ENCODE data around the gene IFIT1.
A peak's percentile ranks its signal among the peaks of the same experiment; 100 is the strongest.

The IFIT1 gene

GRCh38 chr10:89391907-89392756, at the start of gene IFIT1:
IFIT1 (plus strand) TSS chr10:89392623; CDS start chr10:89392713, 90 bp downstream.
- POLR2A ChIA-PET: interaction anchor here (0.6 to 1.0 kb wide), 5 partner anchors 21 to 140 kb away, joined by 3 to 11 read pairs (median 4); partner anchors contain the start of genes IFIT5 and LIPA
- no peak for TF ChIP-seq CTCF (IDR thresholded peaks at IDR 0.05; ENCODE audit: control extremely low read depth, extremely low read depth, low read depth, missing control alignments)
- CTCF ChIA-PET: interaction anchor here (0.7 to 3.1 kb wide), 9 partner anchors 8 to 175 kb away, joined by 3 to 17 read pairs (median 3); partner anchors contain the start of gene IFIT5
- peak; percentile 59 for DNase-seq (ENCODE audit: extremely low spot score)

- CTCF ChIA-PET: interaction anchor here (1.2 to 1.4 kb wide), 2 partner anchors 8 to 73 kb away, joined by 3 read pairs; no protein-coding TSS in a partner anchor
- POLR2A ChIA-PET: interaction anchor here (0.9 kb wide), 1 partner anchor 15 kb away, joined by 3 read pairs; the partner anchor contains the start of gene IFIT3
These were observed 49.2 kb upstream of the IFIT1 start for GRCh38 chr10:89343089-89343767.

GRCh38 chr10:89344156-89344555, 48.3 kb upstream of the IFIT1 start:
- CTCF ChIA-PET: interaction anchor here (1.2 kb wide), 1 partner anchor 9 kb away, joined by 3 read pairs; no protein-coding TSS in a partner anchor
- POLR2A ChIA-PET: no interaction called here
- TF ChIP-seq CTCF (IDR thresholded peaks at IDR 0.05; ENCODE audit: control extremely low read depth, extremely low read depth, low read depth, missing control alignments): no peak
- DNase-seq (ENCODE audit: extremely low spot score): no peak

More at GRCh38 chr10:89343089-89343767, 49.2 kb upstream of the IFIT1 start:
- DNase-seq (ENCODE audit: extremely low spot score): no peak
- no peak for TF ChIP-seq CTCF (IDR thresholded peaks at IDR 0.05; ENCODE audit: control extremely low read depth, extremely low read depth, low read depth, missing control alignments)

GRCh38 chr10:89345367-89346000, 46.9 kb upstream of the IFIT1 start:
- ChIA-PET CTCF (interaction anchor here (0.8 to 1.6 kb wide), 4 partner anchors 10 to 97 kb away, joined by 3 to 9 read pairs (median 4); no protein-coding TSS in a partner anchor), POLR2A (no interaction called here)
- no peak for DNase-seq (ENCODE audit: extremely low spot score)
- TF ChIP-seq CTCF (IDR thresholded peaks at IDR 0.05; ENCODE audit: control extremely low read depth, extremely low read depth, low read depth, missing control alignments): no peak

GRCh38 chr10:89346405-89347254, 45.8 kb upstream of the IFIT1 start:
- POLR2A ChIA-PET: interaction anchor here (0.5 kb wide), 1 partner anchor 46 kb away, joined by 4 read pairs; the partner anchor contains the start of gene IFIT1
- TF ChIP-seq CTCF (IDR thresholded peaks at IDR 0.05; ENCODE audit: control extremely low read depth, extremely low read depth, low read depth, missing control alignments): no peak
- CTCF ChIA-PET: interaction anchor here (0.8 to 1.6 kb wide), 5 partner anchors 9 to 98 kb away, joined by 3 to 9 read pairs (median 4); no protein-coding TSS in a partner anchor
- no peak for DNase-seq (ENCODE audit: extremely low spot score)

Measured in GM10248 (cell line).